Esophagus squamous epithelium (tissue), 4 donors: ENCODE results near the gene EMX2.

ENCODE experiments used
- POLR2A ChIP-seq, 4 donors: fragments of 450-650 bp; IDR thresholded peaks; one replicate each; pipeline ENCODE4 v1.6.1; 2017; ENCODE audit warnings: antibody characterized with exemption in 4 of 4, mild to moderate bottlenecking in 4 of 4, moderate library complexity in 3 of 4
- TF ChIP-seq, protein P1 (sequence below), 6 experiments: fragments of 450-650 bp in 4 of 6; fragments of 200-600 bp in 2 of 6; sonication (generic) in 2 of 6; IDR thresholded peaks; one replicate each; pipeline ENCODE4 v1.5.1; 2016 to 2019; ENCODE audit warnings: antibody characterized with exemption in 6 of 6, mild to moderate bottlenecking in 4 of 6, moderate library complexity in 4 of 6

GRCh38 chr10:117590101-117590875 is 47.7 kb downstream of the EMX2 start:
- TF ChIP-seq, protein P1, sequence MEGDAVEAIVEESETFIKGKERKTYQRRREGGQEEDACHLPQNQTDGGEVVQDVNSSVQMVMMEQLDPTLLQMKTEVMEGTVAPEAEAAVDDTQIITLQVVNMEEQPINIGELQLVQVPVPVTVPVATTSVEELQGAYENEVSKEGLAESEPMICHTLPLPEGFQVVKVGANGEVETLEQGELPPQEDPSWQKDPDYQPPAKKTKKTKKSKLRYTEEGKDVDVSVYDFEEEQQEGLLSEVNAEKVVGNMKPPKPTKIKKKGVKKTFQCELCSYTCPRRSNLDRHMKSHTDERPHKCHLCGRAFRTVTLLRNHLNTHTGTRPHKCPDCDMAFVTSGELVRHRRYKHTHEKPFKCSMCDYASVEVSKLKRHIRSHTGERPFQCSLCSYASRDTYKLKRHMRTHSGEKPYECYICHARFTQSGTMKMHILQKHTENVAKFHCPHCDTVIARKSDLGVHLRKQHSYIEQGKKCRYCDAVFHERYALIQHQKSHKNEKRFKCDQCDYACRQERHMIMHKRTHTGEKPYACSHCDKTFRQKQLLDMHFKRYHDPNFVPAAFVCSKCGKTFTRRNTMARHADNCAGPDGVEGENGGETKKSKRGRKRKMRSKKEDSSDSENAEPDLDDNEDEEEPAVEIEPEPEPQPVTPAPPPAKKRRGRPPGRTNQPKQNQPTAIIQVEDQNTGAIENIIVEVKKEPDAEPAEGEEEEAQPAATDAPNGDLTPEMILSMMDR (IDR thresholded peaks at IDR 0.05), result no peak
- TF ChIP-seq POLR2A (IDR thresholded peaks at IDR 0.05), result no peak
